Kidney (tissue), 14 donors: ENCODE measurements around the gene SFMBT2. TPM values are rescaled to one million over a fixed set of nuclear protein-coding genes. Genes with fewer than 3 reads are reported as not detected.
"Not testable (repeated sequence)": the region's sequence is repeated elsewhere in the genome, so short reads cannot be mapped to it uniquely, and the experiment has no call there.

ENCODE experiments used
- DNase-seq, 5 donors: peaks; one replicate each; pipeline ENCODE4 v3.0.0-alpha.2; 2013 to 2020
- FAIRE-seq: peaks from 2 replicates; lab custom pipeline; 2012; peaks lifted over from hg19 to GRCh38; lab: Jason Lieb, UNC
- H3K27ac ChIP-seq, 2 donors: one replicate each; pipeline ENCODE4 v1.7.0; 2013; ENCODE audit warnings: low read depth in 2 of 2, low read length in 2 of 2, inconsistent platforms in 1 of 2
- H3K27me3 ChIP-seq: one replicate; pipeline ENCODE4 v1.7.1; 2013; ENCODE audit warnings: low read length, inconsistent platforms; ENCODE audit not compliant: control insufficient read depth, insufficient read depth
- H3K36me3 ChIP-seq, 3 donors: one replicate each; pipeline versions ENCODE4 v1.7.0 to v1.7.1; 2013; ENCODE audit warnings: low read length in 3 of 3, control low read depth in 1 of 3, inconsistent platforms in 1 of 3; ENCODE audit not compliant: insufficient read depth in 3 of 3, control insufficient read depth in 2 of 3
- H3K4me1 ChIP-seq, 3 donors: one replicate each; pipeline versions ENCODE4 v1.7.0 to v1.7.1; 2013; ENCODE audit warnings: low read length in 3 of 3, inconsistent platforms in 1 of 3, low read depth in 1 of 3; ENCODE audit not compliant: control insufficient read depth in 2 of 3, insufficient read depth in 2 of 3
- H3K4me3 ChIP-seq, 3 donors: one replicate each; pipeline versions ENCODE4 v1.7.0 to v1.8.1; 2013; ENCODE audit warnings: low read length in 3 of 3, control low read depth in 1 of 3, inconsistent platforms in 1 of 3
- H3K9ac ChIP-seq, 3 donors: one replicate each; pipeline versions ENCODE4 v1.7.0 to v1.7.1; 2013; ENCODE audit warnings: low read length in 3 of 3, control low read depth in 1 of 3, inconsistent platforms in 1 of 3
- H3K9me3 ChIP-seq, 3 donors: one replicate each; pipeline versions ENCODE4 v1.7.0 to v1.7.1; 2013; ENCODE audit warnings: low read length in 3 of 3, control low read depth in 1 of 3, inconsistent platforms in 1 of 3; ENCODE audit not compliant: control insufficient read depth in 2 of 3, insufficient read depth in 1 of 3
- intact Hi-C: fragments of 100-400 bp; cut with DNase I; formaldehyde crosslinking; loops from one replicate; pipeline ENCODE4 v1.11.1; 2022
- polyA plus RNA-seq: library from polyadenylated mRNA; stranded (reverse); fragments of 350-450 nt; fragmentation: Illumina TruSeq; extraction: RNeasy Lipid Tissue Mini Kit (QIAGEN cat#74804); gene quantifications from one replicate; pipeline ENCODE4 v1.2.3, GENCODE V29; 2014; ENCODE audit warnings: low read depth, low replicate concordance; ENCODE audit not compliant: insufficient read depth
- total RNA-seq: library from RNA; stranded (reverse); fragmentation: NEBNext Ultra II Directional; extraction: Animal tissue kit (Norgen Biotek cat#: 25700); gene quantifications from one replicate; pipeline ENCODE4 v1.2.1, GENCODE V29; 2021
- TF ChIP-seq, protein P1 (sequence below): IDR thresholded peaks from 3 replicates; pipeline ENCODE4 v1.5.1; 2012; ENCODE audit warnings: mild to moderate bottlenecking, moderate library complexity, borderline replicate concordance; ENCODE audit not compliant: insufficient read depth; ENCODE audit errors: extremely low read depth
- donor health status: control.
- donor health status: control.
- donor health status: control.
- donor health status: control.
- donor health status: control.
- donor health status: DM: yes; HTN: yes; CAD: no.
- donor health status: Normal renal cell carcinoma (clear cell type).

Gene SFMBT2
- total and polyA plus RNA-seq, 2 donors from 2014 or later = 1.2 to 15.3 TPM

DNA sequence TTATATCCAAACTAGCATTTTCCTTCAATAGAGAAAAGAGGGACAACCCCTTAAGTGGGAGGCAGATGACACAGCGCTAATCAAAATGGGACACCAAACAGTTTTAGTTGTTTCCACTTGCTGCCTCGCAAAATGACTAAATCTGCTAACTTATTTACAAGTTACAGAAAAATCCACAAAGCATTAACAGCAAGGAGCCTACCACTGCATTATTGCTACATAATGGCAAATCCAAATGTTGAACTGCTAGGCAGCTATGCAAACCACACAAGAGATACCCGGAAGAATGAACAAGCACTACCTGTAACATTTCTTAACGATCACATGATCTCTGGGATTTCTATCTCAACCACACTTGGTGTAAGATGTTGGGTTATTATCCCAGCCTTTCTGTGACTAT is 96.7 kb downstream of the SFMBT2 start:
- no peaks in the 10 kb centered on the region for H3K9me3 ChIP-seq
- intact Hi-C loops = no loop called here
- no peaks in the 10 kb centered on the region for H3K36me3 ChIP-seq
- H3K9ac ChIP-seq = no peak overlapping the region
- peaks cover 0 to 4% (median 0%) of the 10 kb centered on the region in 3 donors for H3K4me1 ChIP-seq
- TF ChIP-seq, protein P1, sequence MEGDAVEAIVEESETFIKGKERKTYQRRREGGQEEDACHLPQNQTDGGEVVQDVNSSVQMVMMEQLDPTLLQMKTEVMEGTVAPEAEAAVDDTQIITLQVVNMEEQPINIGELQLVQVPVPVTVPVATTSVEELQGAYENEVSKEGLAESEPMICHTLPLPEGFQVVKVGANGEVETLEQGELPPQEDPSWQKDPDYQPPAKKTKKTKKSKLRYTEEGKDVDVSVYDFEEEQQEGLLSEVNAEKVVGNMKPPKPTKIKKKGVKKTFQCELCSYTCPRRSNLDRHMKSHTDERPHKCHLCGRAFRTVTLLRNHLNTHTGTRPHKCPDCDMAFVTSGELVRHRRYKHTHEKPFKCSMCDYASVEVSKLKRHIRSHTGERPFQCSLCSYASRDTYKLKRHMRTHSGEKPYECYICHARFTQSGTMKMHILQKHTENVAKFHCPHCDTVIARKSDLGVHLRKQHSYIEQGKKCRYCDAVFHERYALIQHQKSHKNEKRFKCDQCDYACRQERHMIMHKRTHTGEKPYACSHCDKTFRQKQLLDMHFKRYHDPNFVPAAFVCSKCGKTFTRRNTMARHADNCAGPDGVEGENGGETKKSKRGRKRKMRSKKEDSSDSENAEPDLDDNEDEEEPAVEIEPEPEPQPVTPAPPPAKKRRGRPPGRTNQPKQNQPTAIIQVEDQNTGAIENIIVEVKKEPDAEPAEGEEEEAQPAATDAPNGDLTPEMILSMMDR = no peak
- no peak overlapping the region for H3K4me3 ChIP-seq
- no peak for FAIRE-seq
- DNase-seq = no peak
- H3K27ac ChIP-seq = no peak overlapping the region
- H3K27me3 ChIP-seq = no peaks in the 10 kb centered on the region

DNA sequence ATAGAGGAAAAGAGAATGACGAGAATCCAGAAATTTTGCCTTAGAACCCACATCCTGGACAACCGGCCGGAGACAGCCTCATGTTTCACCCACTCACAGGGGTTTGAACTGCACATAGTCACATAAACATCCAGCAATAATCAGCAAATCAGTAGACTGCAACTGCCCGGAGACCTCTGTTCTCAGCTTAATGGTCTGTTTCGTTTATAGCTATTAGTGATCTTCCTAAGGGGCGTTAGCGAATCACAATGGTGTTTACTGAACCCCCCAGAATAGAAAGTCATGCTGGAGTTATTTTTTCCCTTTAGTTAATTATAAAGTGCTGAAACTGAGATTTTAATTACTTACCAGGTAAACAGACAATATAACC is 98.4 kb downstream of the SFMBT2 start:
- no peaks in the 10 kb centered on the region for H3K9me3 ChIP-seq
- peaks cover 0 to 2% (median 0%) of the 10 kb centered on the region in 3 donors for H3K4me1 ChIP-seq
- H3K27ac ChIP-seq = no peak overlapping the region
- H3K36me3 ChIP-seq = no peaks in the 10 kb centered on the region
- DNase-seq (peak in 3 of 5 donors; percentile 22 to 55 (median 38)), FAIRE-seq (no peak)
- no peak overlapping the region for H3K4me3 ChIP-seq
- H3K27me3 ChIP-seq = no peaks in the 10 kb centered on the region
- intact Hi-C loops = no loop called here
- TF ChIP-seq, protein P1 = no peak
- no peak overlapping the region for H3K9ac ChIP-seq

DNA sequence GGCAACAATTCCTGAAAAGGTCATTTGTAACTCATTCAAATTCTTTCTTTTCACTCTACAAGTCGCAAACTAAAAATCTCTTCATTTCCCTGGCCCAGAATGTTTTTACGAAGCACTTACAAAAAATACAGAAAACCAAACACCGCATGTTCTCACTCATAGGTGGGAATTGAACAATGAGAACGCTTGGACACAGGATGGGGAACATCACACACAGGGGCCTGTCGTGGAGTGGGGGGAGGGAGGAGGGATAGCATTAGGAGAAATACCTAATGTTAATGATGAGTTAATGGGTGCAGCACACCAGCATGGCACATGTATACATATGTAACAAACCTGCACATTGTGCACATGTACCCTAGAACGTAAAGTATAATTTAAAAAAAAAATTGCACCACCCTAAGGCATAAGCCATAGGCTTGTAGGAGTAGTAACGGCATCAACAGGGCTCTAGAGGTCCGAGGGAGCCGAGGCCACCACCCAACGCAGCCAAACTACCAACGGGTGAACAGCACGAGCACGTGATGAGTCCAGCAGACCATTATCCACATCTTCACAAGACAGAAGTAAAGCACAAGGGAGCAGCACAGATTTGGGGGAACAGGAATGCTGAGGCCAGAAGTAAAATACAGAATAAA is 98.9 kb downstream of the SFMBT2 start:
- H3K9me3 ChIP-seq, H3K9ac ChIP-seq, FAIRE-seq, intact Hi-C loops, H3K27ac ChIP-seq, H3K4me1 ChIP-seq, H3K4me3 ChIP-seq, H3K27me3 ChIP-seq, H3K36me3 ChIP-seq, DNase-seq: not testable (repeated sequence)

DNA sequence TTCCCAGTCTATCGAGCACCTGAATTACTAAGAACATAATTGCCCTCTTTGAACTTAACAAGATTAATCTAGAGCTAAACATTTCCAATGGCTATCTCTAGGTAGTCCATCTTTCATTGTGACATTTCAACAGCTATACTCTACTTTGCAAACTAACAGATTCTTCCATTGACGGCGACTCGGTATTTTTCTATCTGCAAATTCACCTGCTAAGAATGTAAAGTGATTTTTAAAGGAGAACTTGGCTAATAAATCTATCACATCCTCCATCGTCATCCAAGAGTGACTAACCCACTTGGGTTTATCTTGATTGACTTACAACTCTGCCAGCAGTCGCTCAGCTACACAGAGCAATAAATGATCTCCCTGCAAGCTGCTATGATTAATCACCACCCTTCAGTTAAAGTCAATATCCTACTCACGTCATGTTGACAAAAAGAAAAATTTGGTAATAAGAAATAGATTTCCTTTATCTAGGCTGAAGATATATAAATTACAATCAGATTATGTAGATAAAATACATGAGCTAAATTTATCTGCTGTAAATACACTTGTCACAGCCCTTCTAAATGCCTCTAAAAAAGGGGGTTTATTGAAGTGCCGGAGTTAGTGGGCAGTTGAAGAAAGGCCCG is 99.5 kb downstream of the SFMBT2 start:
- TF ChIP-seq, protein P1 = no peak
- no peaks in the 10 kb centered on the region for H3K9me3 ChIP-seq
- H3K36me3 ChIP-seq = no peaks in the 10 kb centered on the region
- intact Hi-C loops = no loop called here
- FAIRE-seq (no peak), DNase-seq (peak in 1 of 5 donors; percentile 37)
- no peak overlapping the region for H3K9ac ChIP-seq
- no peak overlapping the region for H3K27ac ChIP-seq
- no peak overlapping the region for H3K4me3 ChIP-seq
- H3K4me1 ChIP-seq = peaks cover 0 to 2% (median 0%) of the 10 kb centered on the region in 3 donors
- H3K27me3 ChIP-seq = no peaks in the 10 kb centered on the region
